Measurements from ENCODE around the gene ZMYND10. TPM values are rescaled to one million over a fixed set of nuclear protein-coding genes. Genes with fewer than 3 reads are reported as not detected.

Gene ZMYND10
- total and polyA plus RNA-seq, 2 donors (not counting 1 experiment from before 2014, with no cell fraction given): 0.32 to 0.83 TPM

DNA sequence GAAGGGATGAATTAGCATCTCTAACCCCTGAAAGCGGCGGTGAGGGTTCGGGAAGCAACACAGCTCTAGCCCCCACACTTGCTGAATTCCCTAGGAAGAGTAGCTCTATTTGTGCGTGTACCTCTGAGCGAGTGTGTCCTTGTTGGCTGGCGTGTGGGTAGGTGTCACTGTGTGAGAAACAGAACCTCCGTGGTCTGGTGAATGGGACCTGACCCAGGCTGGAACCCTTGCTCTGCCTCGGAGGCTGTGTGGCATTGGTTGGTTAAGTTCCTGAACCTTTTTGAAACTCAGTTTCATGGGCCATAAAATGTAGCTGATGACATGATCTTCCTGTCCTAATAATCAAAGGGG lies 14.2 kb upstream of the ZMYND10 start:
- Histone ChIP-seq H3K27ac (ENCODE audit: insufficient read depth, low read length) (no peak overlapping the region), H4K20me1 (ENCODE audit: control insufficient read depth, extremely low read depth, insufficient read depth, low read length) (no peaks in the 10 kb centered on the region), H2AFZ (ENCODE audit: low read length) (peak overlapping the region; percentile 82), H3K4me2 (ENCODE audit: extremely low read depth, insufficient read depth, low read length) (peak overlapping the region; percentile 46), H3K36me3 (ENCODE audit: control insufficient read depth, insufficient read depth, low read length) (peaks cover 12% of the 10 kb centered on the region), H3K4me1 (ENCODE audit: control insufficient read depth, extremely low read depth, insufficient read depth, low read length) (peaks cover 12% of the 10 kb centered on the region), H3K79me2 (ENCODE audit: control insufficient read depth, insufficient read depth, low read length) (peaks cover 44% of the 10 kb centered on the region), H3K9ac (ENCODE audit: insufficient read depth, low read length) (no peak overlapping the region), H3K27me3 (ENCODE audit: control insufficient read depth, insufficient read depth, low read length) (no peaks in the 10 kb centered on the region), H3K4me3 (replicated peaks in 1 of 4; ENCODE audit: control extremely low read depth in 1 of 4, insufficient read depth in 1 of 4, low read depth in 3 of 4, low read length in 4 of 4) (peak overlapping the region in 3 of 4 experiments; percentile 72 to 84 (median 73)), H3K9me3 (ENCODE audit: control insufficient read depth, insufficient read depth, low read depth, low read length) (no peaks in the 10 kb centered on the region)
- TF ChIP-seq, protein P1, sequence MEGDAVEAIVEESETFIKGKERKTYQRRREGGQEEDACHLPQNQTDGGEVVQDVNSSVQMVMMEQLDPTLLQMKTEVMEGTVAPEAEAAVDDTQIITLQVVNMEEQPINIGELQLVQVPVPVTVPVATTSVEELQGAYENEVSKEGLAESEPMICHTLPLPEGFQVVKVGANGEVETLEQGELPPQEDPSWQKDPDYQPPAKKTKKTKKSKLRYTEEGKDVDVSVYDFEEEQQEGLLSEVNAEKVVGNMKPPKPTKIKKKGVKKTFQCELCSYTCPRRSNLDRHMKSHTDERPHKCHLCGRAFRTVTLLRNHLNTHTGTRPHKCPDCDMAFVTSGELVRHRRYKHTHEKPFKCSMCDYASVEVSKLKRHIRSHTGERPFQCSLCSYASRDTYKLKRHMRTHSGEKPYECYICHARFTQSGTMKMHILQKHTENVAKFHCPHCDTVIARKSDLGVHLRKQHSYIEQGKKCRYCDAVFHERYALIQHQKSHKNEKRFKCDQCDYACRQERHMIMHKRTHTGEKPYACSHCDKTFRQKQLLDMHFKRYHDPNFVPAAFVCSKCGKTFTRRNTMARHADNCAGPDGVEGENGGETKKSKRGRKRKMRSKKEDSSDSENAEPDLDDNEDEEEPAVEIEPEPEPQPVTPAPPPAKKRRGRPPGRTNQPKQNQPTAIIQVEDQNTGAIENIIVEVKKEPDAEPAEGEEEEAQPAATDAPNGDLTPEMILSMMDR (conservative IDR thresholded peaks at IDR 0.05 in 1 of 2, IDR thresholded peaks at IDR 0.05 in 1 of 2; ENCODE audit: low read depth in 1 of 2, low read length in 2 of 2): no peak
- no peak for TF ChIP-seq EZH2 (IDR thresholded peaks at IDR 0.05; ENCODE audit: low read length, missing control alignments)
- no peak for DNase-seq (ENCODE audit: low read depth in 2 of 2)

DNA sequence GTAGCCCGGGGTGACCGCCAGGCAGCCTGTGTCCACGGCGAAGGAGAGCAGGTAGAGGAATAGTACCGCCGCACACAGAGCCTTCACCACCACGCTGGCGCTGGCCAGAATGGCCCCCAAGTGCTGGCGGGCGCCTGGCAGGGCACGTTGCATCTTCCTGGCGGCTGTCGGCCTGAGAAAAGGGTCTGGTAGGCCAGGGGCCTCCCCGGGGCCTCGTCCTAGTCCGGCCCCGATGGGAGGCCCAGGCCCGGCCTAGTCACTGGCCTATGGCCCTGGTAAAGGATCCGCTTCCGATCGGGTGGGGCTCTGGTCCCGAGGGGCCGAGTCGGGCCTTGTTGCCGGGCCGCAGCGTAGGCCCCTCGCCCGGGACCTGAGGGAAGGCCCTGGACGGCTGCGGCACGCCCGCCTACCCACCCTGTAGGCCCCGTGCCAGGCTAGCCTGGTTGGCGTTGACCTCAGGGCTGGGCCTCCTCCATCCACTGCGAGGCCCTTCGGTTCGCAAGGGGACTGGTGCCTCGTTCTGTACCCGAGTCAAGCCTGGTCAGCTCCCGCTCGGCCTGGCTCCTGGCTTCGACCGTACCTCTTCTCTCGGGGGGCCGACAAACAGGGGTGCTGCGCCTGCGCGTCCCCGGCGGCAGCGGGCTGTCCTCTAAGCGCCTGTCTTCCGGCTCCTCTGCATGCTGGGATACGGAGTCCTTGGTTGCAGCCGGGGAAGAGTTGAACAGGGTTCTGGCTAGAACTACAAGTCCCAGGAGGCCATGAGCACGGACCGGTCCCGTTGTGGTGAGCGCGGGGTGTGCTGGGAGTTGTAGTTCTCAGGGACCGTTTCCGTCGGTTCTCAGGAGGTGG lies 13.6 kb upstream of the ZMYND10 start, which contains the start of gene TMEM115:
TMEM115 (minus strand) TSS at position 611 of the 849 bp plus-strand sequence; CDS start at position 153, 458 bp downstream.
- peak within 1 kb of the TSS; percentile 92 for H2AFZ ChIP-seq (ENCODE audit: low read length)
- H3K9ac ChIP-seq (ENCODE audit: insufficient read depth, low read length): peak within 1 kb of the TSS; percentile 91
- peak within 1 kb of the TSS; percentile 72 to 84 (median 73) for H3K4me3 ChIP-seq (replicated peaks in 1 of 4; ENCODE audit: control extremely low read depth in 1 of 4, insufficient read depth in 1 of 4, low read depth in 3 of 4, low read length in 4 of 4)
- peak within 1 kb of the TSS; percentile 99 for H3K4me2 ChIP-seq (ENCODE audit: extremely low read depth, insufficient read depth, low read length)
- H3K79me2 ChIP-seq (ENCODE audit: control insufficient read depth, insufficient read depth, low read length): peaks cover 44% of the 10 kb centered on the region
- no peaks in the 10 kb centered on the region for H3K27me3 ChIP-seq (ENCODE audit: control insufficient read depth, insufficient read depth, low read length)
- peak; percentile 99 for DNase-seq (ENCODE audit: low read depth in 2 of 2)
- no peak for TF ChIP-seq EZH2 (IDR thresholded peaks at IDR 0.05; ENCODE audit: low read length, missing control alignments)
- TF ChIP-seq, protein P1 (conservative IDR thresholded peaks at IDR 0.05 in 1 of 2, IDR thresholded peaks at IDR 0.05 in 1 of 2; ENCODE audit: low read depth in 1 of 2, low read length in 2 of 2): no peak
- H3K9me3 ChIP-seq (ENCODE audit: control insufficient read depth, insufficient read depth, low read depth, low read length): no peaks in the 10 kb centered on the region
- H3K36me3 ChIP-seq (ENCODE audit: control insufficient read depth, insufficient read depth, low read length): peaks cover 17% of the 10 kb centered on the region
- H3K27ac ChIP-seq (ENCODE audit: insufficient read depth, low read length): peak within 1 kb of the TSS; percentile 76
- no peaks in the 10 kb centered on the region for H4K20me1 ChIP-seq (ENCODE audit: control insufficient read depth, extremely low read depth, insufficient read depth, low read length)
- H3K4me1 ChIP-seq (ENCODE audit: control insufficient read depth, extremely low read depth, insufficient read depth, low read length): peaks cover 8% of the 10 kb centered on the region

DNA sequence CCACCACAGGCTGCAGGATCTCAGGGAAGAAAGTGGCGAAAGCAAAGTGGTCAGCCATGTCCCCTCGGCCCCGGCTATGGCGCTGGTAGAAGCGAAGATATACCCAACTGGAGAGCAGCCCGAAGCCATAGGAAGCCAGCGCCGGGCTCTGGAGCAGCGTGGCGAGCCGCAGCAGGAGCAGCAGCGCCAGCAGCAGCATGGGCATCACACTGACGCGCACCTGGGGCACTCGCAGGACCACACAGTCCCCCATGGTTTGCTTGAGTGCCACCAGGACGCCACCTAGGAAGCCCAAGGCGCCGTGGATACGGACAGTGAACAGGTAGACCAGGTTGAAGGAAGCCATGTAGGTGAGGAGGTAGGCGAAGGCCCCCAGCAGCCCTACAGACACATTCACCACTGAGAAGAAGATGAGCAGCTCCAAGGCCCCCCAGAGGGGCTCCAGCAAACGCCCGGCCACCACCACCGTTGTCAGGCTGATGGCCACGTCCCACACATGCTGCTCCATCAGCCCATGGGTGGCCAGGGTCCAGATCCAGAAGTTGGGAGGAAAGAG lies 12.9 kb upstream of the ZMYND10 start:
- no peak for DNase-seq (ENCODE audit: low read depth in 2 of 2)
- peak overlapping the region; percentile 91 for H3K9ac ChIP-seq (ENCODE audit: insufficient read depth, low read length)
- no peaks in the 10 kb centered on the region for H3K9me3 ChIP-seq (ENCODE audit: control insufficient read depth, insufficient read depth, low read depth, low read length)
- peak overlapping the region; percentile 72 to 84 (median 73) for H3K4me3 ChIP-seq (replicated peaks in 1 of 4; ENCODE audit: control extremely low read depth in 1 of 4, insufficient read depth in 1 of 4, low read depth in 3 of 4, low read length in 4 of 4)
- peaks cover 8% of the 10 kb centered on the region for H3K4me1 ChIP-seq (ENCODE audit: control insufficient read depth, extremely low read depth, insufficient read depth, low read length)
- no peaks in the 10 kb centered on the region for H3K27me3 ChIP-seq (ENCODE audit: control insufficient read depth, insufficient read depth, low read length)
- H3K36me3 ChIP-seq (ENCODE audit: control insufficient read depth, insufficient read depth, low read length): peaks cover 20% of the 10 kb centered on the region
- no peak overlapping the region for H2AFZ ChIP-seq (ENCODE audit: low read length)
- peaks cover 46% of the 10 kb centered on the region for H3K79me2 ChIP-seq (ENCODE audit: control insufficient read depth, insufficient read depth, low read length)
- TF ChIP-seq EZH2 (IDR thresholded peaks at IDR 0.05; ENCODE audit: low read length, missing control alignments): no peak
- TF ChIP-seq, protein P1 (conservative IDR thresholded peaks at IDR 0.05 in 1 of 2, IDR thresholded peaks at IDR 0.05 in 1 of 2; ENCODE audit: low read depth in 1 of 2, low read length in 2 of 2): no peak
- peak overlapping the region; percentile 76 for H3K27ac ChIP-seq (ENCODE audit: insufficient read depth, low read length)
- H4K20me1 ChIP-seq (ENCODE audit: control insufficient read depth, extremely low read depth, insufficient read depth, low read length): no peaks in the 10 kb centered on the region
- peak overlapping the region; percentile 99 for H3K4me2 ChIP-seq (ENCODE audit: extremely low read depth, insufficient read depth, low read length)
